ENCODE results near the gene ALOX5AP.

The ALOX5AP gene

DNA sequence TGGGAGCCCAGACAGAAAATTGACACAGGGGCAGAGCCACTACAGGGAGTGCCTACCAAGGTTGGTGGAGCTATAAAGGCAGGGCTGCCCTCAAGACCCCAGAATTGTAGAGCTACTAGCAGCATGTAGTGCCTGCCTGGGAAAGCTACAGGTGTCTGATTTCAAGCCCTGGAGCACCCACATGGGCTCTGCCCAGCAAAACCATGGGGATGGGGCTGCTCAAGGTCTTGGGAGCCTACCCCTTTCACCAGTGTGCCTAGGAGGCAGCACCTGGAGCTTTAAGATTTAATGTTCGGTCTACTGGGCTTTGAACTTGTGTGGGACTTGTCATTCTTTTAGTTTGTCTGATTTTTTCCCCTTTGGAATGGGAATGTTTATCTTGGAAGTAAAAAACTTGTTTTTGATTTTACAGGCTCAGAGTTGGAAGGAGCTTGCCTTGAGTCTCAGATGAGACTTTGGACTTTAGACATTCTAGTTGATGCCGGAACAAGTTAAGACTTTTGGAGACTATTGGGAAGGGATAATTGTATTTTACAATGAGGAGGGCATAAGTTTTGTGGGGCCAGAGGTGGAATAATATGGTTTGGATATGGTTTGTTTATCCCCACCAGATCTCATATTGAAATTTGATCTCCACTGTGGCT is 45.1 kb downstream of the ALOX5AP start:
- Histone ChIP-seq H3K27ac (ENCODE audit: low read length) (no peak overlapping the region), H3K36me3 (ENCODE audit: insufficient read depth, low read depth, low read length) (no peaks in the 10 kb centered on the region), H3K4me1 (ENCODE audit: insufficient read depth, low read length) (peaks cover 13% of the 10 kb centered on the region; the same call in 1 of the 2 replicates), H3K4me3 (ENCODE audit: low read length) (no peak overlapping the region), H3K9ac (ENCODE audit: low read depth, low read length) (no peak overlapping the region), H3K27me3 (ENCODE audit: insufficient read depth, low read length) (no peaks in the 10 kb centered on the region), H3K9me3 (ENCODE audit: insufficient read depth, low read depth, low read length) (no peaks in the 10 kb centered on the region)

DNA sequence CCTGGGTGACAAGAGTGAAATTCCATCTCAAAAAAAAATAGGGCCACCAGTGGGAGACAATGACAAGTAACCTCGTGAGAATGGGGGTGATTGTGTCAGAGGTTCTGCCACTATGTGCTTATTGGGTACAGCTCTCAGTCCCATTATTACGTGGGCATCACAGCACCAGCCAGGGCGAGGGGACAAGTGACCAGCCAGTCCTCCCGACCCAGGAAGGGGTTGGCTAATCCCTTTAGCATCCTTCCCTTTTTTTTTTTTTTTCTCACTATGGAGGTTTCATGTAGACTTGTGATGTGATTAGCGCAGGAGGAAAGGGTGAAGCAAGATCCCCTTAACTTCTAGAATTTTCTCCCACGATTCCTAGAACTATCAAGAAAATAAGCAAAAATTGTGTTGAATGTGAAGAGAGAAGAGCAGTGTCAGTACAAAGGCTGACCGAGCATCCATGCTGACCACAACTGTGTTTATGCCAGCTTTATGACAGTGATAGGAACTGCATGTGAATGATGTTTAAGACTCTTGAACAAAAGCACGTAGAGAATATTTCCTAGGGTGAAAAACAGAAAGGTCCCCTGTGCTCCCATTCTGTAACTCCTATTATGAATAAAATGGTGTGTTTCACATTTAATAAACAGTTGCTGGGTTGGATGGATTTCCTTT is 50.0 kb downstream of the ALOX5AP start:
- H3K27me3 ChIP-seq (ENCODE audit: insufficient read depth, low read length) = no peaks in the 10 kb centered on the region
- no peaks in the 10 kb centered on the region for H3K4me1 ChIP-seq (ENCODE audit: insufficient read depth, low read length)
- no peak overlapping the region for H3K9ac ChIP-seq (ENCODE audit: low read depth, low read length)
- H3K27ac ChIP-seq (ENCODE audit: low read length) = no peak overlapping the region
- H3K9me3 ChIP-seq (ENCODE audit: insufficient read depth, low read depth, low read length) = no peaks in the 10 kb centered on the region
- H3K36me3 ChIP-seq (ENCODE audit: insufficient read depth, low read depth, low read length) = no peaks in the 10 kb centered on the region
- H3K4me3 ChIP-seq (ENCODE audit: low read length) = no peak overlapping the region

DNA sequence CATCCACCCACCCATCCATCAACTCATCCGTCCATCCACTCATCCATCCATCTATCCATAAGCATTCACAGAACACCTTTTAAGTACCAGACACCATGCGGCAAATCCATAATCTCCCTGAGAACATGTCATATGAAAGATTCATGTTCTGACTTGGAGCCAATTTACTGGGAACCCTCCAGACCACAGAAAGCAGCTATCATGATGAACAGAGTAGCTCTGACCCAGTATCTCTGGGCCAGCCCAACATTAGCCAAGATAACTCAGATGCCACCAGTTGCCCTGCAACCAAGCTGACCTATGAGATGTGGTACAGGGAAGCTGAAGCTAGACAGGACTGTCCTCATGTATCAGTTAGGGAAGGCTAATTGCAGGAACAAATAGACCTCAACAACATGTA is 51.3 kb downstream of the ALOX5AP start:
- no peaks in the 10 kb centered on the region for H3K4me1 ChIP-seq (ENCODE audit: insufficient read depth, low read length)
- H3K27ac ChIP-seq (ENCODE audit: low read length) = no peak overlapping the region
- H3K9ac ChIP-seq (ENCODE audit: low read depth, low read length) = no peak overlapping the region
- H3K4me3 ChIP-seq (ENCODE audit: low read length) = no peak overlapping the region
- H3K36me3 ChIP-seq (ENCODE audit: insufficient read depth, low read depth, low read length) = no peaks in the 10 kb centered on the region
- no peaks in the 10 kb centered on the region for H3K9me3 ChIP-seq (ENCODE audit: insufficient read depth, low read depth, low read length)
- no peaks in the 10 kb centered on the region for H3K27me3 ChIP-seq (ENCODE audit: insufficient read depth, low read length)

DNA sequence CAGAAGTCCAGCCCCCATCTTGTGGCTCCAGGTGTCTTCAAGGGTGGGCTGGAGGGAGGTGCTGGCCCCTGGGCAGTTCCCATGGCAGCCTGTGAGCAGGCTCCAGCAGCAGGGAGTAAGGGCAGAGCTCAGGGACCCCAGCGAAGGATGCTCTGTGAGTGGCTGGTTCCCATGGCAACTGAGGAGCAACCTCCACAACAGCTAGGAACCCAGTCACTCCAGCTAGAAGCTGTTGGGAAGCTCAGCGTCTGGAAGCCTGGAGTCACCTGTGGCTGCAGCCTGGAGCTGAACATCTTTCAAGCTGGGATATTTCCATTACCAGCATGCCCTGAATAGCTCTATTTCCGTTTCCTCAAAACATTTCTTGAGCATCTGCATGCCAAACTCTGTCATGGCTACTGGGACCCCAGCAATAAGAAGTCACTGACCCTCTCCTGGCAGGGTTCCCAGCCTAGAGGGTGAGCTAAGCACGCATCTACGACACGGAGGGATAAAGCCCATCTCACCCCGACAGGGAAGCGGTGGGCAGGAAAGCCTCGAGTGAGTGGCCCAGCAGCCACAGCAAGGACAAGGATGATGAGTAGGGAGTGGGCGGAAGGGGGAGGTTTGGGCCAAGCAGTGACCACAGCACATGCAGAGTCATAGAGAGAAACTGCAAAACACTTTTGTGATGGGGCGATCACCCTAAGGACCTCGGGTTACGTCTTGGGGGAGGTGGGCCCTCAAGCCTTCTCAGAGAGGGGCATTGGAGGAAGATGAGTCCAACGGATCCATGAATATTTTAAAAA is 52.6 kb downstream of the ALOX5AP start:
- no peaks in the 10 kb centered on the region for H3K9me3 ChIP-seq (ENCODE audit: insufficient read depth, low read depth, low read length)
- H3K4me3 ChIP-seq (ENCODE audit: low read length) = no peak overlapping the region
- no peak overlapping the region for H3K27ac ChIP-seq (ENCODE audit: low read length)
- no peaks in the 10 kb centered on the region for H3K36me3 ChIP-seq (ENCODE audit: insufficient read depth, low read depth, low read length)
- no peak overlapping the region for H3K9ac ChIP-seq (ENCODE audit: low read depth, low read length)
- no peaks in the 10 kb centered on the region for H3K27me3 ChIP-seq (ENCODE audit: insufficient read depth, low read length)
- H3K4me1 ChIP-seq (ENCODE audit: insufficient read depth, low read length) = peaks cover 2% of the 10 kb centered on the region; the same call in 1 of the 2 replicates

DNA sequence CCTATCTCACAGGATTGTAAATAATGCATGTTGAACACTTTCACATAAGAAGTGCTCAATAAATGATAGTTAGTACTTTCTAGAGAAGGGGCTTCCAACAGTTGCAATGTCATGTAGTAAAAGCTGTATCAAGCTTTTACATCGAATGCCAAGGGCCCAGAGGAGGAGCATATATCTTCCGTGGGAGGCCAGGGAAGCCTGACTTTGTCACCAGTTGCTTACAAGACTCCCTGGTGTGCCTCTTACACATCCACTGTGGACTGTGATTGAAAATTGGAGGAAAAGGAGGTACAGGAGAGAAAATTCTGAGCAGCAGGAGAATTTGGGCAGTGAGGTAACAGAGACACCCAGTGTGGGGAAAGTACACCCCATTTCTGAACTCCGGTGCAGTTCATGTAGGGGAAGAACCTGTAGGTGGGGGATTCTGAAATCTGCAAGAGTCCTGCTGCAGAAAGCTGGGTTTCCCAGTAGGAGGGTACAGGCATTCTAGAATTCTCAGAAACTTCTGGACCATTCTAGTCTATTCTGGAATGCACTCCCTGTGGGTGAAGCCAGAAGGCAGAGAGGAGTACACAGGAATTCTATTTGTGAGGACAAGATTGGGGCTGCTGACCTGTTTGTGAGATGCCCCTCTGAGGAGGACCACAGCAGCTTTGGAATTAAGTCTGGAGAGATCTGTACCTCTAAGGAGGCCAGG is 54.0 kb downstream of the ALOX5AP start:
- Histone ChIP-seq H3K36me3 (ENCODE audit: insufficient read depth, low read depth, low read length) (no peaks in the 10 kb centered on the region), H3K27me3 (ENCODE audit: insufficient read depth, low read length) (no peaks in the 10 kb centered on the region)

DNA sequence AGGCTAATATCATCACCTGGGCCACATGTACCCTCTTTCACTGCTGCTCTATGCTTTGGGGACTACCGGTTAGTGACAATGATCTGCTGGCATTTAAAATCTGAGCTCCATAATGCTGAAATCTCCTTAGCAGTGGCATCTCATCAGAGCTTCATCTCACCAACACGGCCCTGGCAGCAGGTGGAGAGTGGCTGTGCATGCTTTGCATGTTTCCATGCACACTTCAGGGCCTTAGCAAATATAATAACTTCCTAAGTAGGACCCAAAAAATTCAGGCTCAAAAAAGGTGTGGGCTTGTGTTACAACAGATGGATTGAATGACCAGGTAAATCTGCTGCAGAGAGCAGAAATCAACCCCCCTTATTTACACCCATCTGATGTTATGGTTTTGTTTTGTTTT is 55.2 kb downstream of the ALOX5AP start:
- no peaks in the 10 kb centered on the region for H3K36me3 ChIP-seq (ENCODE audit: insufficient read depth, low read depth, low read length)
- H3K9me3 ChIP-seq (ENCODE audit: insufficient read depth, low read depth, low read length) = no peaks in the 10 kb centered on the region
- H3K9ac ChIP-seq (ENCODE audit: low read depth, low read length) = no peak overlapping the region
- no peak overlapping the region for H3K4me3 ChIP-seq (ENCODE audit: low read length)
- no peaks in the 10 kb centered on the region; the same call in 1 of the 2 replicates for H3K27me3 ChIP-seq (ENCODE audit: insufficient read depth, low read length)
- H3K27ac ChIP-seq (ENCODE audit: low read length) = no peak overlapping the region
- peaks cover 3% of the 10 kb centered on the region; the same call in 1 of the 2 replicates for H3K4me1 ChIP-seq (ENCODE audit: insufficient read depth, low read length)

More for the DNA sequence above, 54.0 kb downstream of the ALOX5AP start:
- Histone ChIP-seq H3K4me3 (ENCODE audit: low read length) (no peak overlapping the region), H3K9me3 (ENCODE audit: insufficient read depth, low read depth, low read length) (no peaks in the 10 kb centered on the region), H3K9ac (ENCODE audit: low read depth, low read length) (no peak overlapping the region), H3K4me1 (ENCODE audit: insufficient read depth, low read length) (peaks cover 3% of the 10 kb centered on the region; the same call in 1 of the 2 replicates), H3K27ac (ENCODE audit: low read length) (no peak overlapping the region)

DNA sequence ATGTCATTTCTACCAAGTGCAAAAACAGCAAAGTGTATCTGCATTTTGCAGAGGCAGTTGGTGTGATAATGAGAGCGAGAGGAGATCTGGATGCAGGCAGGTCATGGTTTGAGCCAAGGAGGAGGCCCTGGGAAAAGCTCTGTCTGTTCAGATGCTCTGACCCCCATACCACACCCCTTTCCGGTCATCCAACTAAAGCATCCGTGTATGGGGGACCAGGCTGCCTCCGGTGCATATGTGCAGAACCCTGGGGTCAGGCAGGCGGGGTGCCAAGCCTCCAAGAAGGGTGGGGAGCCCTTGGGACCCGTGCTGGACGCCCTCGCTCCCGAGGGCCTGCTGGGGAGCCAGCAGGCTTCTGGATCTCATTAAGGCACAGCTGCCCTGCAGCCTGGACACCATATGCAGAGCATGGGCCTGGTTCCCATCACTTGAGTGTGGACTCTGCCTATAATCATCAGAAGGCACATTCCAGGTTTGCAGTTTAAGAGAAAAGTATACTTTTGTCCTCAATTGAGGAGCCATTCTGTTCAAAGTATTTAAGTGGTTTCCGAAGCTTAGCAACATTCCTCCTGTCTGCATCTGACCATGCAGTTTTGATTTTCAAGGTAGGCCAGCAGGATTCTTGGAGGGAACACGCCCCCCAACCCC is 56.1 kb downstream of the ALOX5AP start:
- no peaks in the 10 kb centered on the region for H3K36me3 ChIP-seq (ENCODE audit: insufficient read depth, low read depth, low read length)
- peaks cover 3% of the 10 kb centered on the region; the same call in 1 of the 2 replicates for H3K4me1 ChIP-seq (ENCODE audit: insufficient read depth, low read length)
- no peak overlapping the region for H3K9ac ChIP-seq (ENCODE audit: low read depth, low read length)
- no peak overlapping the region for H3K27ac ChIP-seq (ENCODE audit: low read length)
- H3K27me3 ChIP-seq (ENCODE audit: insufficient read depth, low read length) = no peaks in the 10 kb centered on the region; the same call in 1 of the 2 replicates
- no peak overlapping the region for H3K4me3 ChIP-seq (ENCODE audit: low read length)
- H3K9me3 ChIP-seq (ENCODE audit: insufficient read depth, low read depth, low read length) = no peaks in the 10 kb centered on the region

DNA sequence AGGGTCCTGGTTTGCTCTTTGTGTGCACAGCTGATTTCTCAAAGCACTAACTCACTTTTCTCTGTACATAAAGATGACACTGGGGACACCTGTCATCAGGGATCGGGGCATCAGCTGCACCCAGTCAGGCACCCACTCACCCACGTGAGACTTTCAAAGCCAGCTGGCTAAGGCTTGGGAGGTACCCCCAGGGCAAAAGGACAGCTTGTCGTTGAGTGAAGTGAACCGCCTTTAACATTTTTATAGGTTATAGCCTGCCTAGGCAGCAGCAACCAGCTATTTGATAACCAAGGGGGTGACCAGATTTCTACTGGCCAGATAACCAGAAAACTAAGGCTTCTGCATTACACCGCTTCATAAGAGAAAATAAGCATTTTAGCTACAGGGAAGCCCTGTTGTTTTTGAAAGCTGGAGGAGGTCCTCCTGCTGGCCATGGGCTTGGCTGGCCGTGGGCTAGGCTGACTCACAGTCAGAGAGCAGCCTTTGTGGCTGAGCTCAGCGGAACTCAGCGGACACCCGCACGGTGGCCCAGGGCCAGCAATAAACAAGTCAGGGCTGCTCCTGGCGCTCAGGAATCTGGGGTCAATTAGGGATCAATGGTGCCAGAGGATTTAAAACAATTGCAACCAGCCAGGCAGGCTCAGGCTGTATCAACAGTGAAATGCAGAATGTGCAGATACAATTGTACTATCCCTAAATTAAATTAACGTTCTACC is 57.1 kb downstream of the ALOX5AP start:
- H3K4me3 ChIP-seq (ENCODE audit: low read length) = no peak overlapping the region
- no peak overlapping the region for H3K9ac ChIP-seq (ENCODE audit: low read depth, low read length)
- H3K27me3 ChIP-seq (ENCODE audit: insufficient read depth, low read length) = no peaks in the 10 kb centered on the region; the same call in 1 of the 2 replicates
- H3K36me3 ChIP-seq (ENCODE audit: insufficient read depth, low read depth, low read length) = no peaks in the 10 kb centered on the region
- H3K9me3 ChIP-seq (ENCODE audit: insufficient read depth, low read depth, low read length) = no peaks in the 10 kb centered on the region
- no peak overlapping the region for H3K27ac ChIP-seq (ENCODE audit: low read length)
- H3K4me1 ChIP-seq (ENCODE audit: insufficient read depth, low read length) = peaks cover 3% of the 10 kb centered on the region; the same call in 1 of the 2 replicates

DNA sequence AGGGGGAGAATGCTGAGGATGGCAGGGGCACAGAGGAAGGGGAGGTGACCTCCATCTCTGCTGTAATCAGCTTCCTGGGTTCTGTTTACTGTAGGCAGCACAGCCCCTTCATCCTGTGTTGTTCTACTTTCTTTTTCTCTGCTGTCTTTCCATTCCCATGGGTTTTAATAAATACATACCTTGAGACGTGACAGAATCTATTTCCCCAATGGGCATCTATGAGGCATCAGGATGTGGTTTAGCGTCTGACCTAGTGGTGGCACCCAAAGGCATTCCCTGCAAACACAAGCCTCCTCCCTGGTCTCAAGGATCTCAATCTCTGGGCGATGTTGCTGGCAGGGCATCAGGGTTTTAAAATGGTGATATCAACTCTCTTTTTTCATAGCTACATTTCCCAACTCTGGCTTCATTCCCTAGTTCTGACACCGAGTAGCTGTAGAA is 60.8 kb downstream of the ALOX5AP start:
- Histone ChIP-seq H3K4me3 (ENCODE audit: low read length) (no peak overlapping the region), H3K27me3 (ENCODE audit: insufficient read depth, low read length) (no peaks in the 10 kb centered on the region; the same call in 1 of the 2 replicates), H3K9me3 (ENCODE audit: insufficient read depth, low read depth, low read length) (no peaks in the 10 kb centered on the region), H3K27ac (ENCODE audit: low read length) (no peak overlapping the region), H3K9ac (ENCODE audit: low read depth, low read length) (no peak overlapping the region), H3K36me3 (ENCODE audit: insufficient read depth, low read depth, low read length) (no peaks in the 10 kb centered on the region), H3K4me1 (ENCODE audit: insufficient read depth, low read length) (peaks cover 8% of the 10 kb centered on the region)

DNA sequence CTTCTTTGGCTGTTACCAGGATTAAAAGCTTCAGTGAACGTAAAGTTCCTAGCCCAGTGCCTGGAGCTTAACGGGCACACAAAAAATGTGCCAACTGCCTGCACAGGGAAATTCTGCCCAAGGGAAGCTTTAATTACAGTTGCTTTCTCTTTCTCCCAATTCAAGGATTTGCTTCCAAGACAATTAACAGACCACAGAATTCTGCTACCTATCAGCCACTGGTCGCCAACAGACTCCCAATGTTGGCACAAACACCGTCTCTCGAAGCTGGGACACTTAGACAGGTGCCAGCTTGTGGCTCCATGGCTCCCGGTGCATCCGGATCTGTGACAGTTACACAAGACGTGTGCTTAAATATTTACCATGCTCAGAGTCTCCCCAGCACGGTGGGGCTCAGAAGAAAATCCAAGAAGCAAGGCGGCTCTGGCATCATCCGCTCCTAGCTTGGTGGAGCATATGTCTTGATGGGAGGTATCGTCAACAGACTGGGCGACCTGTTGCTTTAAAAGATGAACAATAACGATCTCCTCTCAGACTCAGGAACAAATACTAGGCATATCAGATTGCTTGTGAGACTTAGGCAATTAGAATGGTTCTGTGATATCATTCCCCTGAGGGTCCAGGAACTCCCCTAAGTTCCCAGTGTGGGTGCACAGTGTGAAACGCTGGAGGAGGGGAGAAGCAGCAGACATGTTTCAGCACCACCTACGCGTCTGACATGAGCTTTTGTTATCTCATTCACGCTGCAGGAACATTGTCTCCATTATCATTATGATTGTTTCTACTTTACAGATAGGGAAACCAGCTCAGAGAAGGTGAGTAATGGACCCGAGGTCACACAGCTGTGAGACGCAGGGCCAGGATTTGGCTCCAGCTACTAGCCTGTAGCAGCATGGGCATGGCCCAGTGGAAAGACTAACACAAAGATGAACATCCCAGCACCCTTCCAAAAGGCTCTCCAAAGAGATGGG is 61.6 kb downstream of the ALOX5AP start:
- no peak overlapping the region for H3K9ac ChIP-seq (ENCODE audit: low read depth, low read length)
- no peak overlapping the region for H3K27ac ChIP-seq (ENCODE audit: low read length)

More for the DNA sequence above, 61.6 kb downstream of the ALOX5AP start:
- Histone ChIP-seq H3K4me3 (ENCODE audit: low read length) (no peak overlapping the region), H3K36me3 (ENCODE audit: insufficient read depth, low read depth, low read length) (no peaks in the 10 kb centered on the region), H3K4me1 (ENCODE audit: insufficient read depth, low read length) (peaks cover 8% of the 10 kb centered on the region), H3K9me3 (ENCODE audit: insufficient read depth, low read depth, low read length) (no peaks in the 10 kb centered on the region), H3K27me3 (ENCODE audit: insufficient read depth, low read length) (no peaks in the 10 kb centered on the region; the same call in 1 of the 2 replicates)

All from iPS-20b (cell line).